GM12891 (cell line): ENCODE results near the gene RCHY1.
A peak's percentile ranks its signal among the peaks of the same experiment; 100 is the strongest.

ENCODE experiments used
- DNase-seq: peaks from one replicate; pipeline ENCODE4 v3.0.0; 2011; ENCODE audit warnings: low spot score; ENCODE audit not compliant: insufficient read length
- FAIRE-seq: peaks from 2 replicates; lab custom pipeline; 2011; peaks lifted over from hg19 to GRCh38; lab: Jason Lieb, UNC
- PAX5 ChIP-seq: IDR thresholded peaks from 2 replicates; pipeline ENCODE4 v1.6.1; 2011; ENCODE audit warnings: low read length, moderate library complexity, mild to moderate bottlenecking; ENCODE audit not compliant: insufficient read depth, severe bottlenecking
- SPI1 ChIP-seq: IDR thresholded peaks from 2 replicates; pipeline ENCODE4 v1.6.1; 2011; ENCODE audit warnings: low read depth, low read length, control low read depth
- TAF1 ChIP-seq: IDR thresholded peaks from 2 replicates; pipeline ENCODE4 v1.6.1; 2011; ENCODE audit warnings: low read depth, low read length, control low read depth

The RCHY1 gene

GRCh38 chr4:75429208-75429607 is 85.0 kb downstream of the RCHY1 start:
- DNase-seq = no peak
- no peak for FAIRE-seq
- TF ChIP-seq PAX5 = no peak
- TF ChIP-seq TAF1 = no peak
- TF ChIP-seq SPI1 = peak; percentile 14; the same call in 1 of the 2 replicates
